Measurements from ENCODE around the gene FHOD3. TPM values are rescaled to one million over a fixed set of nuclear protein-coding genes. Genes with fewer than 3 reads are reported as not detected.

The FHOD3 gene
- polyA plus RNA-seq, 3 donors from 2014 or later, result not detected

- H3K9me3 Mint-ChIP-seq, result no peaks in the 10 kb centered on the region
- DNase-seq, result no peak
- peaks cover 21 to 22% of the 10 kb centered on the region in 2 donors for H3K4me1 Mint-ChIP-seq
- no peak overlapping the region for H3K27ac Mint-ChIP-seq
- peaks cover 0 to 6% (median 2%) of the 10 kb centered on the region in 3 donors for H3K27me3 Mint-ChIP-seq (ENCODE audit: low read depth in 3 of 3)
- H3K4me3 Mint-ChIP-seq, result no peak overlapping the region
- no peaks in the 10 kb centered on the region for H3K36me3 Mint-ChIP-seq
Measured at GRCh38 chr18:36769611-36770314, 472.2 kb downstream of the FHOD3 start.

GRCh38 chr18:36770315-36770946 is 472.9 kb downstream of the FHOD3 start:
- Mint-ChIP-seq H3K27ac (peak overlapping the region in 2 of 6 donors; percentile 17 to 28), H3K27me3 (ENCODE audit: low read depth in 3 of 3) (peaks cover 0 to 6% (median 2%) of the 10 kb centered on the region in 3 donors), H3K4me3 (peak overlapping the region in 1 of 5 donors; percentile 8), H3K36me3 (no peaks in the 10 kb centered on the region), H3K4me1 (peaks cover 21 to 22% of the 10 kb centered on the region in 2 donors), H3K9me3 (no peaks in the 10 kb centered on the region)
- no peak for DNase-seq

DNA sequence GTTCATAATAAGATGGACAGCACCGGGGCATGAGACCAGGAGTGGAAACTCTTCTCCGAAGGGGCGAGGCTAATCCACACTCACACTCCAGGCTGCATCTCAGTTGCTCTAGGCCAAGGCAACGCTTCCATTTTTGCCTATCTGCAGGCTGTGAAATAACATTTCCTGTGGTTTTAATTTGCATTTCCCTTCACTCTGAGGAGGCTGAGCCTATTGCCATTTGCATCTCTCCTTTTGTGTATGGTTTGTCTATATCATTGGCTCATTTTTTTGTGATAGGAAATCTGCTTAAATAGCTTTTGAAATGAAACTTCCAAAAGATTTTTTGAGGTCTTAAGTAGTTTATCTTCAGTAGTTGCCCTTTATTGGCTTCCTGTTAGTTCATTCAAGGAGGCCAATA is 473.7 kb downstream of the FHOD3 start:
- Mint-ChIP-seq H3K4me1 (peaks cover 21 to 22% of the 10 kb centered on the region in 2 donors), H3K36me3 (no peaks in the 10 kb centered on the region), H3K9me3 (no peaks in the 10 kb centered on the region), H3K4me3 (peak overlapping the region in 3 of 5 donors; percentile 6 to 48 (median 30)), H3K27me3 (ENCODE audit: low read depth in 3 of 3) (peaks cover 0 to 6% (median 2%) of the 10 kb centered on the region in 3 donors), H3K27ac (peak overlapping the region in 5 of 6 donors; percentile 7 to 46 (median 25))
- DNase-seq, result no peak

GRCh38 chr18:36772241-36772723 is 474.8 kb downstream of the FHOD3 start:
- Mint-ChIP-seq H3K27ac (peak overlapping the region in 2 of 6 donors; percentile 8 to 22), H3K9me3 (no peaks in the 10 kb centered on the region), H3K4me3 (no peak overlapping the region), H3K4me1 (peaks cover 21 to 22% of the 10 kb centered on the region in 2 donors), H3K27me3 (ENCODE audit: low read depth in 3 of 3) (peaks cover 0 to 6% (median 2%) of the 10 kb centered on the region in 3 donors), H3K36me3 (no peaks in the 10 kb centered on the region)
- DNase-seq, result no peak

DNA sequence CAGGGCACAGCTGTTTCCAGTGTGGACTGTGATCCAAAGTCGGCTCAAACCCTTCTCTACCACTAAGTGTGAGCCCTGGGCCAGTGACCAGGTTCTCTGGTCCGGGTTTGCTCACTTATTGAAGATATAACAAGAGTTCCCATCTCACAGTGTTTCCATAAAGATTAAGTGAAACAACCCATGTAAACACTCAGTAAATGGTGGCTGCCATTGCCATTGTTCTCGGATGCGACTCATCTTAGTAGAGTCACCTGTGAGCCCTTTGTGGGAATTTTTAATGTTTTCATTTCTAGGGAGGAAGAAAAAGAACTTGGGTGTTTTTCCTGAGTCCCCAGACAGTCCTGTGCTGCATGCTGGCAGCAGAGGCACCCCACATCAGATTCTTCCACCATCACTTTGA is 477.9 kb downstream of the FHOD3 start:
- Mint-ChIP-seq H3K27ac (no peak overlapping the region), H3K27me3 (ENCODE audit: low read depth in 3 of 3) (peaks cover 0 to 6% (median 0%) of the 10 kb centered on the region in 3 donors), H3K4me3 (no peak overlapping the region), H3K9me3 (no peaks in the 10 kb centered on the region), H3K36me3 (peaks cover 3 to 9% (median 8%) of the 10 kb centered on the region in 3 donors), H3K4me1 (peaks cover 16 to 18% of the 10 kb centered on the region in 2 donors)
- DNase-seq, result no peak

GRCh38 chr18:36776650-36777049 is 479.1 kb downstream of the FHOD3 start:
- H3K27ac Mint-ChIP-seq, result no peak overlapping the region
- no peak overlapping the region for H3K4me3 Mint-ChIP-seq
- DNase-seq, result no peak
- H3K27me3 Mint-ChIP-seq (ENCODE audit: low read depth in 3 of 3), result peaks cover 0 to 3% (median 0%) of the 10 kb centered on the region in 3 donors
- peaks cover 4 to 5% of the 10 kb centered on the region in 2 donors for H3K4me1 Mint-ChIP-seq
- no peaks in the 10 kb centered on the region for H3K9me3 Mint-ChIP-seq
- peaks cover 3 to 12% (median 9%) of the 10 kb centered on the region in 3 donors for H3K36me3 Mint-ChIP-seq

- H3K27ac Mint-ChIP-seq, result no peak overlapping the region
- H3K4me1 Mint-ChIP-seq, result no peaks in the 10 kb centered on the region
- no peak overlapping the region for H3K4me3 Mint-ChIP-seq
- H3K36me3 Mint-ChIP-seq, result peaks cover 3 to 15% (median 12%) of the 10 kb centered on the region in 3 donors
- DNase-seq, result no peak
- H3K9me3 Mint-ChIP-seq, result no peaks in the 10 kb centered on the region
- H3K27me3 Mint-ChIP-seq (ENCODE audit: low read depth in 3 of 3), result peaks cover 0 to 3% (median 0%) of the 10 kb centered on the region in 3 donors
Measured at GRCh38 chr18:36777566-36777965, 480.1 kb downstream of the FHOD3 start.

GRCh38 chr18:36780748-36781147 is 483.2 kb downstream of the FHOD3 start:
- H3K27ac Mint-ChIP-seq, result no peak overlapping the region
- H3K9me3 Mint-ChIP-seq, result no peaks in the 10 kb centered on the region
- H3K4me3 Mint-ChIP-seq, result no peak overlapping the region

GRCh38 chr18:36782710-36783109 is 485.2 kb downstream of the FHOD3 start:
- Mint-ChIP-seq H3K9me3 (no peaks in the 10 kb centered on the region), H3K4me1 (peaks cover 3 to 11% of the 10 kb centered on the region in 2 donors), H3K27ac (no peak overlapping the region), H3K27me3 (ENCODE audit: low read depth in 3 of 3) (no peaks in the 10 kb centered on the region), H3K4me3 (no peak overlapping the region), H3K36me3 (peaks cover 8 to 30% (median 21%) of the 10 kb centered on the region in 3 donors)
- DNase-seq, result no peak

More at GRCh38 chr18:36780748-36781147, 483.2 kb downstream of the FHOD3 start:
- H3K27me3 Mint-ChIP-seq (ENCODE audit: low read depth in 3 of 3), result no peaks in the 10 kb centered on the region
- peaks cover 0 to 1% of the 10 kb centered on the region in 2 donors for H3K4me1 Mint-ChIP-seq
- peaks cover 6 to 22% (median 15%) of the 10 kb centered on the region in 3 donors for H3K36me3 Mint-ChIP-seq
- DNase-seq, result no peak

DNA sequence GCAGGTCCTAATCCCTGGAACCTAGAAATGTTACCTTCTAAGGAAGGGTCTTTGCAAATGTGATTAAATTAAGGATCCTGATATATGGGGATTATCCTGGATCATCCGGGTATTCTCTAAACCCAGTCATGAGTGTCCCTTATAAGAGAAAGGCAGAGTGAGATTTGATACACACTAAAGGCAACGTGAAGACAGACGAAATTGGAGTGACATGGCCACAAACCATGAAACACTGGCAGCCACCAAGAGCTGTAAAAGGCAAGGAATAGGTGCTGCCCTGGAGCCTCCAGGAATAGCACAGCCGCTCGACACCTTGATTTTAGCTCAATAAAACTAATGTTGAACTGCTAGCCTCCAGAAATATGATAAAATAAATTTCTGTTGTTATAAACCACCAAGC is 486.3 kb downstream of the FHOD3 start:
- Mint-ChIP-seq H3K4me3 (no peak overlapping the region), H3K9me3 (no peaks in the 10 kb centered on the region), H3K27me3 (ENCODE audit: low read depth in 3 of 3) (no peaks in the 10 kb centered on the region), H3K36me3 (peaks cover 8 to 30% (median 16%) of the 10 kb centered on the region in 3 donors), H3K4me1 (peaks cover 3 to 11% of the 10 kb centered on the region in 2 donors), H3K27ac (no peak overlapping the region)
- DNase-seq, result no peak

GRCh38 chr18:36786686-36787085 is 489.2 kb downstream of the FHOD3 start:
- Mint-ChIP-seq H3K27me3 (ENCODE audit: low read depth in 3 of 3) (peaks cover 0 to 1% (median 0%) of the 10 kb centered on the region in 3 donors), H3K9me3 (no peaks in the 10 kb centered on the region), H3K4me1 (peaks cover 3 to 11% of the 10 kb centered on the region in 2 donors), H3K36me3 (peaks cover 22 to 47% (median 38%) of the 10 kb centered on the region in 3 donors), H3K4me3 (no peak overlapping the region), H3K27ac (no peak overlapping the region)
- DNase-seq, result no peak

DNA sequence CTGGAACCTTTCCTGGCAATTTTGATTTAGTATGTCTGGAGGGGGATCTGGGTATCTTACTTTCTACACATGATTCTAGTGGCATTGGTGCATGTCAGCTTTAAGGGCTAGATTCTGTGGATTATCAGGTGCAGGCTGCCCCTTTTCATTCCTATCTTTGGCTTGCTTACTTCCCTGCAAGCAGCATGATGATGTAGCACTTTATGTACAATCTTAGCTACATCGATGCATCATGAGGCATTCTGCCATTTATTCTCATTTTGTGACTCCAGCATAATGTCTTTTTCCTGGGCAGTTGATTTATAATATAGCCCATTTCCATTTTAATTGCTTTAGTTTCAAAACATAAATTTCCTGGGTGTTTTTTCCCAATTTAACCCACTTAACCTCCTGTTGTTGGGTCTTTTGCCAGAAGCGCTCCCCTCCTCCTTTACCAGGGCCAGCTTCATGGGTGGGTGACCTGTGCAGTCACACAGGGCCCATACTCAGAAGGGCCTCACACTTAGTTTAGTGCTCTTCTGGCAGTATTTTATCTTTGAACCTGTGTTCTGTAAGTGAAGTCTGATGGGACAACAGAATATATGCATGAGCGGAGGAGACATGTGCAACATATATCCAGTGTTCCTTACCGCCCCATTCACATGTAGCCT is 495.2 kb downstream of the FHOD3 start:
- peak overlapping the region in 1 of 6 donors; percentile 21 for H3K27ac Mint-ChIP-seq

DNA sequence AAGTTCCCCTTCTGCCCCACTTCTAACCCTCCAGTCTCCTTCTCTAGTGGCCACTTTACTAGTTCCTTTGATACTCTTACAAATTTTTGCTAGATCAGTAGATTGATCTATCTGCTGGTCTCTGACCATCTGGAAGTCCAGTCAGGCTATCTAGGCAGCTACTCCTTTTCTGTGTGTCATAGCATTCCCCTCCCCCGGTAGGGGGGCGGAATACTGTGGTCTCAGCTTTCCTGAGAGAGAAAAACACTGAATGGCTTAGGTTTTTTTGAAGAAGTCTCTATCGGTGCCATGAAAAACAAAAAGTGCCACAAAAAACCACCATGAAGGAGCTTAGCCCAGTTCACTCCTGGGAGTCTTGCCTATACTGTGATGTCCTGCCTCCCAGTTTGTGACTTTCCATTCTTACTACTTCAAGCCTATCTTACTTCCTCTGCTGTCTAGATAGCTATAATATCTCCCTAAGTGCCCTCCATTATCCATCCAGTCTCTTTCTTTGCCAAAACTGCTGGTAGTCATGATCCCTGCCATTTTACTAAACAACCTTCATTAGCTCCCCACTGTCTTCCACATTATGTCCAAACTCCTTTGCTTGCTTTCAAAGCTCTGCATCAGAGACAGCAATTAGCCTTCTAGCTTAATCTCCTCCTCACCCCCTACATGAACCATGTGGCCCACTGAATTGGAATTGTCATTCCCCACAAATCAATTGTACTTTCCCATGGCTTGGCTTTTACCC is 501.4 kb downstream of the FHOD3 start:
- Mint-ChIP-seq H3K36me3 (peaks cover 26 to 69% (median 42%) of the 10 kb centered on the region in 3 donors), H3K9me3 (peaks cover 0 to 2% (median 0%) of the 10 kb centered on the region in 6 donors), H3K4me3 (no peak overlapping the region), H3K27ac (no peak overlapping the region), H3K4me1 (no peaks in the 10 kb centered on the region), H3K27me3 (ENCODE audit: low read depth in 3 of 3) (peaks cover 0 to 2% (median 0%) of the 10 kb centered on the region in 3 donors)
- DNase-seq, result no peak

More for the DNA sequence above, 495.2 kb downstream of the FHOD3 start:
- Mint-ChIP-seq H3K4me1 (no peaks in the 10 kb centered on the region), H3K27me3 (ENCODE audit: low read depth in 3 of 3) (peaks cover 0 to 2% (median 1%) of the 10 kb centered on the region in 3 donors), H3K4me3 (no peak overlapping the region), H3K9me3 (no peaks in the 10 kb centered on the region), H3K36me3 (peaks cover 43 to 75% (median 61%) of the 10 kb centered on the region in 3 donors)
- DNase-seq, result no peak
